Measurements from ENCODE around the gene PMIS2. TPM values are rescaled to one million over a fixed set of nuclear protein-coding genes. Genes with fewer than 3 reads are reported as not detected.

PMIS2 gene
- total RNA-seq (2021; ENCODE audit: unreplicated experiment) (not detected), Bru-seq, nascent RNA (percentile 20 among the genes with signal in this experiment), BruChase-seq, experiment 1, labeled RNA remaining after a 6-hour chase (not detected), BruChase-seq, experiment 2, labeled RNA remaining after a 2-hour chase (percentile 13 among the genes with signal in this experiment)
- polyA plus RNA-seq (2012), result not detected in 2 replicates
- long read RNA-seq, result 0 reads

GRCh38 chr19:35585848-35586247, at the start of gene PMIS2:
Gene PMIS2, plus strand, starts transcription at chr19:35586173. Its CDS starts 87 bp downstream, at chr19:35586260.
- Histone ChIP-seq H3K36me3 (ENCODE audit: control insufficient read depth in 1 of 2, insufficient read depth in 2 of 2, low read length in 2 of 2) (no peaks in the 10 kb centered on the region), H3K9ac (ENCODE audit: low read length) (no peak within 1 kb of the TSS), H3K4me1 (ENCODE audit: control insufficient read depth in 1 of 2, insufficient read depth in 2 of 2, low read length in 2 of 2) (no peaks in the 10 kb centered on the region), H3K9me3 (ENCODE audit: control insufficient read depth in 1 of 2, insufficient read depth in 1 of 2, low read depth in 1 of 2, low read length in 2 of 2) (no peaks in the 10 kb centered on the region), H4K20me1 (ENCODE audit: insufficient read depth) (no peaks in the 10 kb centered on the region), H3K79me2 (ENCODE audit: insufficient read depth, low read length) (no peaks in the 10 kb centered on the region), H3K4me2 (ENCODE audit: low read length) (no peak within 1 kb of the TSS), H3K27ac (ENCODE audit: low read depth, low read length) (no peak within 1 kb of the TSS), H2AFZ (ENCODE audit: low read depth, low read length, poor library complexity, severe bottlenecking) (no peak within 1 kb of the TSS), H3K9me2 (ENCODE audit: insufficient read depth) (no peaks in the 10 kb centered on the region), H3K27me3 (ENCODE audit: insufficient read depth, low read length) (no peaks in the 10 kb centered on the region), H3K4me3 (replicated peaks in 1 of 2; ENCODE audit: low read depth in 1 of 2, low read length in 2 of 2) (no peak within 1 kb of the TSS)
- no TSS peak for BruUV-seq (replicated peaks)
- DNase-seq (ENCODE audit: low read depth, low spot score) (no peak), ATAC-seq (peak; percentile 78)
- POLR2A ChIA-PET, result no interaction called here
- TF ChIP-seq ZNF274 (IDR thresholded peaks at IDR 0.05; ENCODE audit: low read depth, low read length), result no peak
- TF ChIP-seq EZH2 (IDR thresholded peaks at IDR 0.05), result no peak
- no peak for TF ChIP-seq REST (IDR thresholded peaks at IDR 0.05; ENCODE audit: low read depth)
- TF ChIP-seq ELF1 (IDR thresholded peaks at IDR 0.05; ENCODE audit: borderline replicate concordance, low read depth), result no peak
- TF ChIP-seq SIN3A (IDR thresholded peaks at IDR 0.05; ENCODE audit: low read depth), result no peak
- RAD21 ChIA-PET (ENCODE audit: low non-redundant PET in 1 of 2, low total read pairs in 2 of 2, uncharacterized antibody in 2 of 2, unreplicated experiment in 2 of 2), result no interaction called here
- intact Hi-C loops (cut with micrococcal nuclease), result no loop called here
- CTCF ChIA-PET, result no interaction called here

GRCh38 chr19:35539314-35539713, 46.7 kb upstream of the PMIS2 start:
- H3K27ac ChIP-seq (ENCODE audit: low read depth, low read length), result no peak overlapping the region
- DNase-seq (ENCODE audit: low read depth, low spot score) (no peak), ATAC-seq (no peak)
- ChIA-PET RAD21 (ENCODE audit: low non-redundant PET in 1 of 2, low total read pairs in 2 of 2, uncharacterized antibody in 2 of 2, unreplicated experiment in 2 of 2) (no interaction called here), POLR2A (no interaction called here), CTCF (no interaction called here)
- no peak overlapping the region for H3K4me3 ChIP-seq (replicated peaks in 1 of 2; ENCODE audit: low read depth in 1 of 2, low read length in 2 of 2)
- peaks cover 3 to 5% of the 10 kb centered on the region in 2 experiments; a peak in 3 of 4 replicates for H3K4me1 ChIP-seq (ENCODE audit: control insufficient read depth in 1 of 2, insufficient read depth in 2 of 2, low read length in 2 of 2)
- no peaks in the 10 kb centered on the region for H4K20me1 ChIP-seq (ENCODE audit: insufficient read depth)
- intact Hi-C loops (cut with micrococcal nuclease), result no loop called here
- no peak overlapping the region for H2AFZ ChIP-seq (ENCODE audit: low read depth, low read length, poor library complexity, severe bottlenecking)
- H3K36me3 ChIP-seq (ENCODE audit: control insufficient read depth in 1 of 2, insufficient read depth in 2 of 2, low read length in 2 of 2), result peaks cover 8 to 28% of the 10 kb centered on the region in 2 experiments; a peak in 3 of 4 replicates
- no peak overlapping the region for H3K9ac ChIP-seq (ENCODE audit: low read length)
- no TSS peak for BruUV-seq (replicated peaks)
- H3K9me2 ChIP-seq (ENCODE audit: insufficient read depth), result no peaks in the 10 kb centered on the region
- H3K4me2 ChIP-seq (ENCODE audit: low read length), result no peak overlapping the region
- H3K27me3 ChIP-seq (ENCODE audit: insufficient read depth, low read length), result no peaks in the 10 kb centered on the region
- H3K9me3 ChIP-seq (ENCODE audit: control insufficient read depth in 1 of 2, insufficient read depth in 1 of 2, low read depth in 1 of 2, low read length in 2 of 2), result no peaks in the 10 kb centered on the region
- H3K79me2 ChIP-seq (ENCODE audit: insufficient read depth, low read length), result peaks cover 16% of the 10 kb centered on the region
- TF ChIP-seq JUND (IDR thresholded peaks at IDR 0.05), result no peak
- no peak for TF ChIP-seq EGR1 (IDR thresholded peaks at IDR 0.05; ENCODE audit: low read depth)
- no peak for TF ChIP-seq EZH2phosphoT487 (IDR thresholded peaks at IDR 0.05; ENCODE audit: borderline replicate concordance)
- no peak for TF ChIP-seq CTCF (IDR thresholded peaks at IDR 0.05 in 2 of 3, conservative IDR thresholded peaks at IDR 0.05 in 1 of 3; ENCODE audit: borderline replicate concordance in 1 of 3, insufficient read depth in 1 of 3, low read depth in 2 of 3, low read length in 2 of 3)
- no peak for TF ChIP-seq ELF1 (IDR thresholded peaks at IDR 0.05; ENCODE audit: borderline replicate concordance, low read depth)
- no peak for TF ChIP-seq RAD21 (IDR thresholded peaks at IDR 0.05; ENCODE audit: low read depth)
- no peak for TF ChIP-seq SIN3A (IDR thresholded peaks at IDR 0.05; ENCODE audit: low read depth)
- no peak for TF ChIP-seq EZH2 (IDR thresholded peaks at IDR 0.05)
- TF ChIP-seq ZBTB33 (IDR thresholded peaks at IDR 0.05; ENCODE audit: extremely low read depth, insufficient replicate concordance, low read length), result no peak
- no peak for TF ChIP-seq FOSL1 (IDR thresholded peaks at IDR 0.05; ENCODE audit: low read depth)

Data from HCT116 (cell line).